Naive thymus-derived CD8-positive, alpha-beta T cell (primary cell): ENCODE data around the gene SLC66A2. TPM values are rescaled to one million over a fixed set of nuclear protein-coding genes. Genes with fewer than 3 reads are reported as not detected.
A peak's percentile ranks its signal among the peaks of the same experiment; 100 is the strongest.

ENCODE experiments used
- ATAC-seq, 2 donors: fragments of 150-1000 bp; cut with Tn5 transposase in 1 of 2; sonication (Bioruptor Pico), chemical (Tn5 transposase) in 1 of 2; 1 replicate in 1 of 2; 2 replicates in 1 of 2; pipeline ENCODE4 v1.10.0; 2021; ENCODE audit warnings: mild to moderate bottlenecking in 2 of 2, moderate library complexity in 2 of 2
- POLR2A ChIA-PET: fragments of 350-600 bp; sonication (Branson Sonifier 250); formaldehyde crosslinking; loops from one replicate; lab custom pipeline; 2021; ENCODE audit warnings: antibody characterized with exemption; lab: Charles Lee
- DNase-seq, 10 donors: peaks; one replicate each; pipeline versions ENCODE4 v3.0.0 to v3.0.0-alpha.2; 2020 to 2022
- H3K27ac Mint-ChIP-seq, 10 donors: one replicate each; pipeline ENCODE4 v1.8.0; 2020 to 2022; ENCODE audit warnings: mild to moderate bottlenecking in 10 of 10, mixed read lengths in 10 of 10, moderate library complexity in 4 of 10, inconsistent platforms in 1 of 10
- H3K27me3 Mint-ChIP-seq, 5 donors: one replicate each; pipeline ENCODE4 v1.8.0; 2021 to 2022; ENCODE audit warnings: mixed read lengths in 5 of 5
- H3K36me3 Mint-ChIP-seq, 3 donors: one replicate each; pipeline ENCODE4 v1.8.0; 2020 to 2022; ENCODE audit warnings: mixed read lengths in 3 of 3, mild to moderate bottlenecking in 2 of 3, inconsistent platforms in 1 of 3
- H3K4me1 Mint-ChIP-seq, 4 donors: one replicate each; pipeline ENCODE4 v1.8.0; 2021 to 2022; ENCODE audit warnings: mixed read lengths in 4 of 4
- H3K4me3 Mint-ChIP-seq, 10 donors: one replicate each; pipeline ENCODE4 v1.8.0; 2020 to 2022; ENCODE audit warnings: mild to moderate bottlenecking in 10 of 10, mixed read lengths in 10 of 10, moderate library complexity in 6 of 10, inconsistent platforms in 1 of 10
- H3K9me3 Mint-ChIP-seq, 9 donors: one replicate each; pipeline ENCODE4 v1.8.0; 2020 to 2022; ENCODE audit warnings: mixed read lengths in 9 of 9, mild to moderate bottlenecking in 3 of 9, inconsistent platforms in 1 of 9, moderate library complexity in 1 of 9
- polyA plus RNA-seq, 3 donors: library from polyadenylated mRNA; unstranded; fragments of 300-500 nt; fragmentation: Illumina TruSeq; gene quantifications; one replicate each; pipeline ENCODE4 v1.2.3, GENCODE V29; 2021
- total RNA-seq, 8 experiments: library from RNA in 2 of 8; stranded (reverse) in 2 of 8; gene quantifications; one replicate each; pipeline ENCODE4 v1.2.3 and lab custom pipeline; 2021 to 2026

The SLC66A2 gene
- total and polyA plus RNA-seq, 5 experiments from 2014 or later = 14.1 to 38.7 (median 22.0) TPM

DNA sequence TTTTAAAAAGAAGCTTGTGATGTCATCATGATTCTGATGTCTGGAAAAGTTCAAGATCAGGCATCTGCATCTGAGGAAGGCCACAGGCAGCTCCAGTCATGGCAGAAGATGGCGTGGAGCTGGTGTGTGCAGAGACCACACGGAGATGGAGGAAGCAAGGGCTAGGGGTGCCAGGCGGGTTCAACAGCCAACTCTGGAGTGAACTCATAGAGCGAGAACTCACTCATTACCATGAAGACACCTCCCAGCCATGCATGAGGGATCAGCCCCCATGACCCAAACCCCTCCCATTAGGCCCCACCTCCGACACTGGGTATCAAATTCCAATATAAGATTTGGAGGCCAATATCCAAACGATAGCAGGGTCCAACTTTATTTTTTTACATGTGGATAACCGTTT is 92.1 kb downstream of the SLC66A2 start:
- POLR2A ChIA-PET = no interaction called here

DNA sequence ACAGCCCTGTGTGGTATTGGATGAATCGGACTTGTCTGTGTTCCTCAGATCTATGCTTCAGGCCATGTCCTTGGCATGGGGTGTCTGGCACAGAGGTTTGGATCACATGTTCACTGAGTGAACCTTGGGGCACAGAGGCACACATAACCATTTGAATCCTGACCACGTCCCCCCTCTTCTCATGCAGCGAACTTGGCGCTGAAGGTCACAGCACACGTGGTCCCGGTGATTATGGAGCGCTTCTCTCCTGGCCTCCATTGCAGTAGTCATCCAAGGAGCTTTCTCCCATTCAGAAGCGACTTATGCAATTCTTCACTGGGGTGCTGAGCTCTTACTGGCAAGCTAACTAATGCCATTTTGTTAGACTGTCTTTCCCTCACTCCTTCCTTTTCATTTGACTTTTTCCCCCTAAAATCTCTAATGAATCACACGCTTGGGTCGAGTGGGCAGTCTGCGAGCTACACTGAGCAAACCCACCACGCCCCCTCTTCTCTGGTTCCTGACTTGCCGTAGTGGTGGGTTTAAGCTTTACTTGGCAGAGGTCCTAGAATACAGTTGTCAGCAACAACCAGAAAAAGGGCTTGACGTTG is 94.3 kb downstream of the SLC66A2 start:
- Mint-ChIP-seq H3K4me1 (peaks cover 2 to 14% (median 6%) of the 10 kb centered on the region in 4 donors), H3K4me3 (peak overlapping the region in 7 of 10 donors; percentile 22 to 60 (median 36)), H3K27ac (peak overlapping the region in 6 of 10 donors; percentile 5 to 82 (median 71)), H3K36me3 (peaks cover 0 to 8% (median 4%) of the 10 kb centered on the region in 3 donors), H3K9me3 (peaks cover 3 to 22% (median 10%) of the 10 kb centered on the region in 9 donors), H3K27me3 (peaks cover 2 to 16% (median 6%) of the 10 kb centered on the region in 5 donors)
- DNase-seq (peak in 1 of 10 donors; percentile 3), ATAC-seq (peak in 1 of 2 donors; percentile 12)
- POLR2A ChIA-PET = no interaction called here

More for the DNA sequence above, 92.1 kb downstream of the SLC66A2 start:
- Mint-ChIP-seq H3K4me3 (no peak overlapping the region), H3K27me3 (peaks cover 0 to 23% (median 6%) of the 10 kb centered on the region in 5 donors), H3K9me3 (peaks cover 3 to 23% (median 14%) of the 10 kb centered on the region in 9 donors), H3K27ac (no peak overlapping the region), H3K36me3 (peaks cover 0 to 9% (median 4%) of the 10 kb centered on the region in 3 donors), H3K4me1 (peaks cover 2 to 14% (median 6%) of the 10 kb centered on the region in 4 donors)
- no peak for DNase-seq
- ATAC-seq = no peak

DNA sequence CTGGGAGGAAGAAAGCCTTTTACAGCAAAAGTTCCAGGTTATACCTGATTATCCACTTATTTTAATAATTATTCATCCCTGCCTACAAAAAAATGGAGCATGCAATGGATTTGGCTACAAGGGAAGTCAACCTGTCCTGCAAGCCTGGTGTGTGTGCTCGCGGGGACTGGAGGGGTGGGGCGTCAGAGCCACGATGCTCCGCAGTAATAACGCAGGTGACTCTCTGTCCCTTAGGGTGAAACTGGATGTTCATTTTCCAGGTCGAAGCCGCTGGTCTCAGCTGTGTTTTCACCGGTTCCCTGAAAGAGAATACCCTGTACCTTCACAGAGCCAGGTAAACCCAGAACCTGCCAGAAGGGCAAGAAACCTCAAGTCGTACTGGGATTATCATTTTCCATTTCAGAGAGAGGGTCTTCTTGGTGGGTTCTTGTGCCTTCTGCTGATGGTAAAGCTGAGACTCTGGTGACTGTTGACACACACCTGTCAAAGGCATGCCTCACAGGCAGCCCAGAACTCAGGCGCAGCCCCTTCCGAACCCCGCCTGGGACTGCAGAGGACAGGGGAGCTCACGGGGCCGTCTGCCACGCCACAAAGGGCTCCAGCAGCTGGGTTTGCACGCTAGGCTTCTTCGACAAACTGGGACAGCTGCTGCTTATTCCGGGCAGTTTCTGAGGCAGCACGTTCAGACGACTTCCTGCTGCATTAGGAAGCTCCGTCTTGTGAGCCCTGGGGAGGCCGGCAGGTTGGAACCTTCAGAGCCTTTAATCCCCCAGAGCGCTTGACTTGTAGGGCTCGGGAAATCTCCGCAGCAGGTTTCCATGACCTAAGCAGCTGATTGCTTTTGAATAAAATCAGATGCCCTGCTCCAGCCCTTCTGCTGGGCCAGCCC is 95.1 kb downstream of the SLC66A2 start:
- Mint-ChIP-seq H3K27me3 (peaks cover 2 to 16% (median 5%) of the 10 kb centered on the region in 5 donors), H3K4me1 (peaks cover 2 to 14% (median 6%) of the 10 kb centered on the region in 4 donors), H3K27ac (peak overlapping the region in 3 of 10 donors; percentile 37 to 82 (median 80)), H3K36me3 (no peaks in the 10 kb centered on the region), H3K4me3 (peak overlapping the region in 6 of 10 donors; percentile 7 to 49 (median 30)), H3K9me3 (peaks cover 0 to 14% (median 3%) of the 10 kb centered on the region in 9 donors)
- peak; percentile 52 to 63 for ATAC-seq
- POLR2A ChIA-PET = no interaction called here
- peak in 5 of 10 donors; percentile 3 to 29 (median 19) for DNase-seq

DNA sequence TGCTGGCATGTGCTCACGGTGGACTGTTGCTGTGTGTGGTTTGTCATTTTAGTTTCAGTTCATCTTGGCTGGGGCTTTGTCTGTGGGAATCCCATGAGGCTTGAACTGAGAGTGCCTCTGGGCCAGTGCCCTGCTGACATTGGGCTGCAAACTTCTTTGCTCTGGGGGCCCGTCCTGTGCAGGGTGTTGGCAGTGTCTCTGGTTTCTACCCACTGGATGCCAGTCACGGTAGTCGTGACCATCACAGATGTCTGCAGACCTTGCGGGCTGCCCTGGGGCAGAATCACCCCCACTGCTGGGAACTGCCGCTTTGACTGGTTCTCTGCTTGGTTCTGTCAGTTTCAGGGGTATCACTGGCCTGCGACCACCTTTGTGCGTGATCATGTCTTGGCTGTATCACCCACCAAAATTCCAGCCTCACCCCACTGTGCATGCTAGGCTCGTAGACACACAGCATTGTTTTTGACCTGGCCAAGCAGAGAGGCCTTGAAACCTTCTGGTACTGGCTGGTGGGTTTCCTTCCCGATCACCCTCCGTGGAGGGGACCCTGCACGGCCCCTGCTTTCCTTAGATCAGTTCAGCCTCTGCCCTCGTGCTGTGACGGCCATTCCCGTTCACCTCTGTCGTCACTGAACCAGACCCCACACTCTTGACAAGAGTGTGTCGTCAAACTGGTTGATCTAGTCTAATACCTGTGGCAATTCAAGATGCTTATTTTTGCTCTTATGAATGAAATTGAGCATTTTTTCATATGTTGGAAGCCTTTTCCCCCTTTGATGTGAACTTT is 96.1 kb downstream of the SLC66A2 start:
- Mint-ChIP-seq H3K4me1 (peaks cover 2 to 14% (median 6%) of the 10 kb centered on the region in 4 donors), H3K27ac (peak overlapping the region in 1 of 10 donors; percentile 37), H3K4me3 (no peak overlapping the region), H3K36me3 (no peaks in the 10 kb centered on the region), H3K9me3 (peaks cover 0 to 4% (median 0%) of the 10 kb centered on the region in 9 donors), H3K27me3 (peaks cover 0 to 16% (median 2%) of the 10 kb centered on the region in 5 donors)
- no peak for DNase-seq
- POLR2A ChIA-PET = no interaction called here
- ATAC-seq = no peak

DNA sequence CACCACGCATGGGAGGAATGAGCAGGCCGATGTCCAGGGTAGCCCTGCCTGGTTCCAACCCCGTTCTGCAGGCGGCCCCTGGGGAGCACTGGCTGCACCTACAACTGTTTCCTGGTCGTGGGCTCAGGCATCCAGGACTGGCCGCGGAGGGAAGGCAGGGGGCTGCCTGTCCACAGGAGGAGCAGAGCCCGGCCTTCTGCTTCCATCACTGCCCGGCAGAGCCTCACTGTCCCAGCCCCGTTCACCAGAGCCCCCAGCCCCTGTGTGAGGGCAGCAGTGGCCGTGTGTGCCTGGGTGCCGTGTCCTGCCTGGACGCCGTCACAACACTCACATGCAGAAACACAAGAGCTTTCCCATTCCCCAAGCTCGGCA is 97.5 kb downstream of the SLC66A2 start:
- Mint-ChIP-seq H3K36me3 (no peaks in the 10 kb centered on the region), H3K27me3 (peaks cover 0 to 16% (median 2%) of the 10 kb centered on the region in 5 donors)
- POLR2A ChIA-PET = no interaction called here

DNA sequence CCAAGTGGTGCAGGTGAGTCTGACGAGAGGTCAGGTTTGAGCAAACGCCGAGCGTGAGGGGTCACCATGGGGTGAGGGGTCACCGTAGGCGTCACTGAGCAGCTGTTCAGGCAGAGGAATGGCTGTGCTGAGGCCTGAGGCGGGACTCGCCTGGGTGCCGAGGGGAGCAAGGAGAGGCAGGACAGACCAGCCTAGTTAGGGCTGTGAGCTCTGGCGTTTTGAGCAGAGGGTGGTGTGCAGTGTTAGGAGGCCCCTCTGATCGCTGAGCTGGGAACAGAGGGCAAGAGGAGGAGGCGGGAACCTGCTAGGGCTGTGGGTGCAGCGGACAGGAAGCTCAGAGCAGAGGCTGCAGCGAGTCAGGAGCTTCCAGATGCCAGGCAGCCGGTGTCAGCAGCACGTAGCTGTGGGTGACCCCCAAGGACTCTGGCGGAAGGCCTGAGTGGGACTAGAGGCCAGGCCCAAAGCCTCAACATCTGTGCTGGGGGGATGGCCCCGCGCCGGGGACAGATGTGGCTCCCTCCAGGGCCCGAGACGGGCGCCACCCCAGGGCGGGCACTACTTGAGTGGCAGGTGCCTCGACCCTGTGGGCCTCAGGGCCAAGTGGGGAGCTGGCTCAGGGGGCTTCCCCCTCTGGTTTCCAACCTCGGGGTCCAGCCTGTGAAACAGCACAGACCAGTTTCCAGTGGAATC is 98.0 kb downstream of the SLC66A2 start:
- H3K27me3 Mint-ChIP-seq = peaks cover 0 to 16% (median 2%) of the 10 kb centered on the region in 5 donors
- ATAC-seq = no peak

More for the DNA sequence above, 97.5 kb downstream of the SLC66A2 start:
- no peak overlapping the region for H3K4me3 Mint-ChIP-seq
- no peaks in the 10 kb centered on the region for H3K9me3 Mint-ChIP-seq
- ATAC-seq = no peak
- H3K4me1 Mint-ChIP-seq = peaks cover 2 to 14% (median 6%) of the 10 kb centered on the region in 4 donors
- no peak overlapping the region for H3K27ac Mint-ChIP-seq
- no peak for DNase-seq

DNA sequence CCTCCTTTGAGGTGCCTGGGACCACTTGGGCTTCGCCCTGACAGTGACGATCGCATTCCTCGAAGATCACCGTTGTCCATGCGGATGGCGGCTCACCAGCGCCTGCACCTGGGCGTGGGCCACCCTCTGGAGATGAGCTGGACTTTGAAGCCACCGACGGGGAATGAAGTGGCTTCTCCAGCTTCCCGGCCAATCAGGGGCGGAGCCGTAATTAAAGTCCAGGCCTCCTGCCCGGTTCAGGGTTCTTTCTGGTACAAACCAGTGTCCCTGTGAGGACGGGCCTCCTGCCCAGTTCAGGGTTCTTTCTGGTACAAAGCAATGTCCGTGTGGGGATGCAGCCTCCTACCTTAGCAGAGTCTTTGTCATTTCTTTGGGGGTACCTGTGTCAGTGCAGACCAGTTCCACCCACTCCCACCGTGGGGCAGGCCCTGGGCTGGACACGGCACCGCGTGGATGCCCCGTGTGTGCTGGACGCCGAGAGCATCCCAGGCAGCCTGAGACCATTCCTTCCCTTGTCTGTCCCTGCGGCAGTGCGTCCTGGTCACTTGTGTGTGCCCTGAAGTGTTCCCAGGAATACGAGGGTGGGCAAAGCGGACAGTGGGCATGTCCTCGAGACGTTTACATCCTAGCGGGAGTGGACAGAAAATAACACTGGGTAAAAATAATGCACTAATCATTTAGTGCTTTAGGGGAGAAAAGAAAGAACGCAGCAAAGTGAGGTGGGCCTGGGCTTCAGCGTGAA is 98.7 kb downstream of the SLC66A2 start:
- Mint-ChIP-seq H3K4me1 (peaks cover 2 to 14% (median 6%) of the 10 kb centered on the region in 4 donors), H3K27me3 (peaks cover 0 to 16% (median 2%) of the 10 kb centered on the region in 5 donors), H3K27ac (peak overlapping the region in 1 of 10 donors; percentile 56), H3K36me3 (no peaks in the 10 kb centered on the region), H3K4me3 (peak overlapping the region in 1 of 10 donors; percentile 20), H3K9me3 (no peaks in the 10 kb centered on the region)
- ATAC-seq (no peak), DNase-seq (no peak)
- POLR2A ChIA-PET = no interaction called here

More for the DNA sequence above, 98.0 kb downstream of the SLC66A2 start:
- no peak overlapping the region for H3K27ac Mint-ChIP-seq
- no peaks in the 10 kb centered on the region for H3K36me3 Mint-ChIP-seq
- DNase-seq = no peak
- no peaks in the 10 kb centered on the region for H3K9me3 Mint-ChIP-seq
- H3K4me1 Mint-ChIP-seq = peaks cover 2 to 14% (median 6%) of the 10 kb centered on the region in 4 donors
- POLR2A ChIA-PET = no interaction called here
- no peak overlapping the region for H3K4me3 Mint-ChIP-seq

Other genes with a start within 250 kb of the SLC66A2 start
- not detected for gene KCNG2, start 153.7 kb downstream of the SLC66A2 start, total RNA-seq
- not detected for gene KCNG2, start 153.7 kb downstream of the SLC66A2 start, polyA plus RNA-seq
- 10 to 100 TPM; 51.0 to 54.5 TPM for gene HSBP1L1, start 13.0 kb upstream of the SLC66A2 start, total RNA-seq
- 10 to 100 TPM; 11.2 to 24.5 (median 16.0) TPM for gene HSBP1L1, start 13.0 kb upstream of the SLC66A2 start, polyA plus RNA-seq
- 10 to 100 TPM; 71.9 to 78.5 TPM for gene TXNL4A, start 36.9 kb upstream of the SLC66A2 start, total RNA-seq
- gene TXNL4A, start 36.9 kb upstream of the SLC66A2 start, polyA plus RNA-seq = 100 to 1,000 TPM; 213 to 225 (median 217) TPM
- 10 to 100 TPM; 28.2 to 29.8 TPM for gene RBFA, start 82.8 kb upstream of the SLC66A2 start, total RNA-seq
- 10 to 100 TPM; 14.8 to 15.4 (median 15.1) TPM for gene RBFA, start 82.8 kb upstream of the SLC66A2 start, polyA plus RNA-seq
- gene ADNP2, start 157.6 kb upstream of the SLC66A2 start, total RNA-seq = 10 to 100 TPM; 22.7 to 25.5 TPM
- 10 to 100 TPM in 1 of 3 donors, 1 to 10 TPM in 2; 8.1 to 11.7 (median 9.2) TPM for gene ADNP2, start 157.6 kb upstream of the SLC66A2 start, polyA plus RNA-seq